ENCODE data around the gene PIGP.

DNA sequence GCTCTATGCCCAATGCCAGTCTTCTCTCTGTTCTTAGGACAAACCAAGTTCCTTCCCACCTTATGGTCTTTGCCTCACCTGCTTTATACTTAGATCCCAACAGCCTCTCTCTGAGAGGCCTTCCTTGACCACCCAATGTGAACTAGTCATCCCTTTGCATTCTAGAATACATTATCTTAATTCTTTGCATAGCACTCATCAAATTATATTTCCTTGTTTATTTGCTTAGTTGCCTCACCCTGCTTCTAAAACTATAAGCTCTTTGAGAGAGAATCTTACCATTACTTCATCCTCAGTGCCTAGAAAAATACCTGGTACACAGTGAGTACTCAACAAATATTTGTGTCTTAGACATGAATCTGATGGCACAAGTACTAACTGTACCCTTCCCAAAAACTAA, 8.0 kb downstream of the PIGP start:
- TF ChIP-seq, protein P1, sequence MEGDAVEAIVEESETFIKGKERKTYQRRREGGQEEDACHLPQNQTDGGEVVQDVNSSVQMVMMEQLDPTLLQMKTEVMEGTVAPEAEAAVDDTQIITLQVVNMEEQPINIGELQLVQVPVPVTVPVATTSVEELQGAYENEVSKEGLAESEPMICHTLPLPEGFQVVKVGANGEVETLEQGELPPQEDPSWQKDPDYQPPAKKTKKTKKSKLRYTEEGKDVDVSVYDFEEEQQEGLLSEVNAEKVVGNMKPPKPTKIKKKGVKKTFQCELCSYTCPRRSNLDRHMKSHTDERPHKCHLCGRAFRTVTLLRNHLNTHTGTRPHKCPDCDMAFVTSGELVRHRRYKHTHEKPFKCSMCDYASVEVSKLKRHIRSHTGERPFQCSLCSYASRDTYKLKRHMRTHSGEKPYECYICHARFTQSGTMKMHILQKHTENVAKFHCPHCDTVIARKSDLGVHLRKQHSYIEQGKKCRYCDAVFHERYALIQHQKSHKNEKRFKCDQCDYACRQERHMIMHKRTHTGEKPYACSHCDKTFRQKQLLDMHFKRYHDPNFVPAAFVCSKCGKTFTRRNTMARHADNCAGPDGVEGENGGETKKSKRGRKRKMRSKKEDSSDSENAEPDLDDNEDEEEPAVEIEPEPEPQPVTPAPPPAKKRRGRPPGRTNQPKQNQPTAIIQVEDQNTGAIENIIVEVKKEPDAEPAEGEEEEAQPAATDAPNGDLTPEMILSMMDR (IDR thresholded peaks at IDR 0.05): no peak
- TF ChIP-seq ZFX (IDR thresholded peaks at IDR 0.05; ENCODE audit: borderline replicate concordance): no peak
